Activated naive CD4-positive, alpha-beta T cell treated with anti-CD3 and anti-CD28 coated beads for 36 hours (primary cell): ENCODE results near the gene MAPK8. TPM values are rescaled to one million over a fixed set of nuclear protein-coding genes. Genes with fewer than 3 reads are reported as not detected.

Source experiments
- CTCF ChIA-PET: fragments of 350-600 bp; sonication (Branson Sonifier 250); formaldehyde crosslinking; loops from one replicate; lab custom pipeline; 2021; ENCODE audit warnings: antibody characterized with exemption; lab: Charles Lee
- DNase-seq: peaks from one replicate; pipeline ENCODE4 v3.0.0-alpha.2; 2020
- H3K27ac Mint-ChIP-seq: one replicate; pipeline ENCODE4 v1.8.0; 2021; ENCODE audit warnings: mild to moderate bottlenecking, mixed read lengths
- H3K27me3 Mint-ChIP-seq: one replicate; pipeline ENCODE4 v1.8.0; 2021; ENCODE audit warnings: low read depth, mixed read lengths
- H3K36me3 Mint-ChIP-seq: one replicate; pipeline ENCODE4 v1.8.0; 2021; ENCODE audit warnings: low read depth, mixed read lengths
- H3K4me1 Mint-ChIP-seq: one replicate; pipeline ENCODE4 v1.8.0; 2021; ENCODE audit warnings: low read depth, mixed read lengths
- H3K4me3 Mint-ChIP-seq: one replicate; pipeline ENCODE4 v1.8.0; 2021; ENCODE audit warnings: mild to moderate bottlenecking, moderate library complexity, mixed read lengths
- H3K9me3 Mint-ChIP-seq: one replicate; pipeline ENCODE4 v1.8.0; 2021; ENCODE audit warnings: mixed read lengths
- intact Hi-C: fragments of 100-400 bp; cut with micrococcal nuclease; formaldehyde crosslinking; loops from one replicate; pipeline ENCODE4 v1.15.1; 2023
- total RNA-seq, 2 experiments: library from RNA; stranded (reverse); gene quantifications; one replicate each; pipeline ENCODE4 v1.2.3, GENCODE V29; 2021

Gene MAPK8
- total RNA-seq, 2 experiments from 2014 or later, result 29.7 to 36.2 TPM

DNA sequence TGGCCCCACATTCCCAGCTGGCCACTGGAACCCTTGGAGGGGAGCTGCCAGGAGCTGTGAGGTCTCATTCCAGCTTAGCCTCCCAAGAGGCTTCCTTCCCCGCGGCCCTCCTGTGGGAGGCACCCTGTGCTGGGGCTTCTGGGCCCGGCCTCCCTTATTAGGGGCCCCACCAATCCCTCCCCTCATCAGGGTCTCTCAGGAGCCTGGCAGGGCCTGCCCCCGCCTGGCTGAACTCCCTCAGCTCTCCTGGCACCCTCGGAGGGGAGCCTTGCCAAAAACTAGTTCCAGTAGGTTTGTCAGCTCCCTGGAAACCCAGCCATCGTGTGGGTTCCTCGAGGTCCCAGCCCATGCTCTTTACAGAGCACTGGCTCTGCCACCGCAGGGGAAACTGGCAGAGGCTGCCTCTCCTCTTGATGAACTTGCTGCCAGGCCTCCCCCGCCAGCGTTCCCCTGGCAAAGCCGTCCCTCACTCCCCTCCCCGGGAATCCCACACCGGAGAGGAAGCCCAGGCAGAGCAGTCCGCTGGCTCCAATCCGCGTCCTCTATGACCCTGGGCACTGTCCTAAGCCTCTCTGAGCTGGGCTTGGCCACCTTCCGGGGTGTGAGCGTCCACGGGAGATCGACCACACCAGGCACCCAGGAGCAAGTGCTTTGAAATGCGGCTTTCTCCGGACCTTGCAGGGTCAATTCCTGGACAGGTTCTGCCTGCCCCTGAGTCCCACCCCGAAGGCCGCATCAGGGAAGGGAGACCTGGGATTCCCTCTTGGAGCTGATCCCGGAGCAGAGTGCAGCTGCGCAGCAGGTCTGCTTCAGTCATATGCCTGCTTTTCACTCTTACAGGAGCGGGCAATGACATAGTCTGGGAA is 158.6 kb downstream of the MAPK8 start:
- H3K9me3 Mint-ChIP-seq, result no peaks in the 10 kb centered on the region
- CTCF ChIA-PET, result no interaction called here
- H3K4me3 Mint-ChIP-seq, result no peak overlapping the region
- H3K4me1 Mint-ChIP-seq, result no peaks in the 10 kb centered on the region
- no peak for DNase-seq
- intact Hi-C loops, result no loop called here
- H3K27ac Mint-ChIP-seq, result no peak overlapping the region
- no peaks in the 10 kb centered on the region for H3K27me3 Mint-ChIP-seq
- no peaks in the 10 kb centered on the region for H3K36me3 Mint-ChIP-seq

DNA sequence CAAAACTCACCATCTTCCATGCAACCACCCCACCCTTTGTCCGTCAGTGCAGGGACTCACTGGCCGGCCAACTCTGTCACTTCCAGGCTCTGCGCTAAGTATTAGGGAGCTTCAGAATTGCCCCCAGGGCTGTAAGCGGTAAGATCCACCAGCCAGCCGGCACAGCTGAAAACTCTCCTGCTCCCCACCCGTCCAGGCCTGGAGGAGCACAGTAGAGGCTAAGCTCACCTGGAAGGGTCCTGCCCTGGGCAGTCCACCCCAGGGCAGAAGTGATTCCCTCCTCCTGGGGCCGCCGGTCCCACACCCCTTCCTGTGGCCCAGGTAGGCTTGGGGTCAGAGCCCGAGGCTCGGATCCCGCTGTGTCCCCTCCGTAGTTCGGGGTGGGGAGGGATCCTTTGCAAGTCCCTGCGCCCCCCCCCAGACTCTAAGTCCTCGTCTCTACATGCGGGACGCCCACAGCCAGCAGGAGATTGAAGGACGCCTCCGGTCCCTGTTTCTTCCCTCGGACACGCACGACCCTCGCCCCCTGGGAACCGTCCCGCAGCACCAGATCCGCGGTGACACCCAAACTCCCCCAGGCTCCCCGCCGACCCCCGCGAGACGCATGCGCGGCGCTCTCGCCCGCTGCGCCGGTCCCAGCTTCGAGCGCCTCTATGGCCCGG is 159.5 kb downstream of the MAPK8 start:
- no peak overlapping the region for H3K4me3 Mint-ChIP-seq
- intact Hi-C loops, result no loop called here
- no peaks in the 10 kb centered on the region for H3K4me1 Mint-ChIP-seq
- no peaks in the 10 kb centered on the region for H3K36me3 Mint-ChIP-seq
- no peaks in the 10 kb centered on the region for H3K27me3 Mint-ChIP-seq
- no peak for DNase-seq
- no peaks in the 10 kb centered on the region for H3K9me3 Mint-ChIP-seq
- CTCF ChIA-PET, result no interaction called here
- no peak overlapping the region for H3K27ac Mint-ChIP-seq

DNA sequence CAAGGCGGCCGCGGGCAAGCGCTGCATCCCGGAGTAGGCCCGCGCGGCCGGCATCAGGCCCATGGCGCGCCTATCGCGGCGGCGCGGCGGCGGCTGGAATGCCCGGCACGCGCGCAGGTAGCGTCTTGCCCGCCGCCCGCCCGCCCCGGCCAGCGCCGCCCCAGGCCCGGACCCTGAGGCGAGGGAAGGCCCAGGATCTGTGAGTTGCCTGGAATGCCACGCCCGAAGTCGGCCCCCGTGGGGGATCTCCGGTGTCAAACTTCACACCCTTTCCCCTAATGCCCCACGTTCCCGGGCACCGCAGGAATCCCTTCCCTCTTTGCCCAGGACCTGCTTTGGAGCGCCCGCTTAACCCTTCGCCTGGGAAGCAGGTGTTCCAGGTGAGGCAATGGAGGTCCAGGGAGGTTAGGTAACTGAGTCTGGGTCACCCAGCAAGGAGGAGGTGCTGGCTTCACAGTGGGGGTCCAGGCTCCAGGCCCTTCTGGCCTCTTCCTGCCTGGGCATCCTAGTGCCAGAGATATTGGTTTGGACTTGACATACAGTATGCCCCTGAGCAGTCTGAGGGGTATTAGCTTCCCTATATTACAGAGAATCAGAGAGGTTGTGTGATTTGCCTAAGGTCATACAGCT is 160.2 kb downstream of the MAPK8 start:
- H3K9me3 Mint-ChIP-seq, result no peaks in the 10 kb centered on the region
- intact Hi-C loops, result no loop called here
- DNase-seq, result no peak
- no peaks in the 10 kb centered on the region for H3K36me3 Mint-ChIP-seq
- H3K4me1 Mint-ChIP-seq, result no peaks in the 10 kb centered on the region
- CTCF ChIA-PET, result no interaction called here
- H3K27me3 Mint-ChIP-seq, result no peaks in the 10 kb centered on the region
- no peak overlapping the region for H3K4me3 Mint-ChIP-seq
- no peak overlapping the region for H3K27ac Mint-ChIP-seq

DNA sequence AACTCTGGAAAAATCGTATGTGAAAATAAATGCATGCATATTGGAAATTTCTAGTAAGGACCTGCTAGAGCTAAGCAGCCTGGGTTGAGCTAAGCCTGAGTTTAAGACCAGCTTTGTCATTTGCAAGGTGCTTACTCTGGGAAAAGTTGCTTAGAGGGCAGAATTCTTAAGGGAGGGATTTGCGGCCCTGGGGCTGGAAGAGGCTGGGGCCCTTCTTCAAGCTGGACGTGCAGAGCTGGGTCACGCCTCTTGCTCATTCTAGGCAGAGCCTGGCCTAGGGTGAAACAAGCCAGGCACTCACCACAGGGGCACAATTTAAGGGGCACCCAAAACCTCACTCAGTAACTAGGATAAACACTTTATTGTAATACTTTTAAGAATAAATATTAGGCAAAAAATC is 161.2 kb downstream of the MAPK8 start:
- no peak overlapping the region for H3K4me3 Mint-ChIP-seq
- H3K27ac Mint-ChIP-seq, result no peak overlapping the region
- DNase-seq, result no peak
- intact Hi-C loops, result no loop called here
- CTCF ChIA-PET, result no interaction called here
- no peaks in the 10 kb centered on the region for H3K36me3 Mint-ChIP-seq
- no peaks in the 10 kb centered on the region for H3K4me1 Mint-ChIP-seq
- no peaks in the 10 kb centered on the region for H3K27me3 Mint-ChIP-seq
- no peaks in the 10 kb centered on the region for H3K9me3 Mint-ChIP-seq

DNA sequence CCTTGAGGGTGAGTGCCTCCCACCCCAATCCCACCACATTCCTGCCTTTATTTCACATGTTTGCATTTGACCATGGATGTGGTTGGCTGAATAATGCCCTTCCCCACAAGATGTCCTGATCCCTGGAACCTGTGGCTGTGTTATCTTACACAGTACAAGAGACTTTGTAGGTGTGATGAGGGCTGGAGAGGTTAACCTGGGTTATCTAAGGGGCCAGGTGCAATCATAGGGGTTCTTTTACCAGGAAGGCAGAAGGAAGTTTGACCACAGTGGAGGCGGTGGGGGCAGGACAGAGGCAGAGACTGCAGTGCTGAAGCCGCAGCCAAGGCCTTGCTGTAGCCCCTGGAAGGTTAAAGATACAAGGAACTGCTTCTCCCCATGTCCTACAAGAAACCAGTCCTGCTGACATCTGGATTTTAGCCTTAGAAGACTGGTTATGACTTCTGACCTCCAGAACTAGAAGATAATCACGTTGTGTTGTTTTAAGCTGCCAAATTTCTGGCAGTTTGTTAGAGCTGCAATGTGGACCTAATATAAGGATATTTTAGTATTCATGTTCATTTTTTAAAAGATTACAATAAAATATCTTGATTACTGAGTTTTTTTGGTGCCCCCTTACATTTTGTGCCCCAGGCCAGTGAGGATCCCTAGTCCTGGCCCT is 161.8 kb downstream of the MAPK8 start:
- DNase-seq, result no peak
- Mint-ChIP-seq H3K27me3 (no peaks in the 10 kb centered on the region), H3K4me1 (no peaks in the 10 kb centered on the region), H3K4me3 (no peak overlapping the region), H3K9me3 (no peaks in the 10 kb centered on the region), H3K27ac (no peak overlapping the region), H3K36me3 (no peaks in the 10 kb centered on the region)
- CTCF ChIA-PET, result no interaction called here
- intact Hi-C loops, result no loop called here

DNA sequence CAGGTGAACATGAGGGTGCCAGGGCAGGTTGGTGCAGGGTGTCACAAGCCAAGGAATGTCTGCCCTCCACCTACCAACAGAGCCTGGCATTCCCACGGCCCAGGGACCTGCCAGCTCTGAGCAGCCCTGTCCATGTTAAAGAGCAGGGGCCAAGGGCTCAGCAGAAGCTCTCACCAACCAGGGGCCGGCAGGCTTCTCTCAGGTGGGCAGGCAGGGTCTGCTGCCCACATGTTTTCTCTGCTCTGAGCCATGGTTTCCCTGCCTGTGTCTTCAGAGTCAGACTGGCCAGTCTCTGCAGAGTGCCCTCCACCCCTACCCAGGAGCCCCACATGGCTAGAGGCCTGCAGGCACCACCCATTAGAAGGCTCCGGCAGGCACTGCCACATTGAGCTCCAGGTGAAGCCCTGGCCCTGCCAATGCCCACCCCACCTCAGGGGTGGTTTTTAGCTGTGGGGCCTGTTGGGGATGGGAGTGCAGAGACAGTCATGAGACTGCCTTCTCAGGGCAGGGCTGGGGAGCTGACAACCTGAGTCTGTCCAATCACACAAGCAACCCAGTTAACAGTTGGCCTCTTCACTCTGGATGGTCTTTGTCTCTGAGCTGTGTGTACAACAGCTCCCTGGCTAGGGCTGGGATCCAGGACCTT is 162.5 kb downstream of the MAPK8 start:
- Mint-ChIP-seq H3K9me3 (no peaks in the 10 kb centered on the region), H3K27me3 (no peaks in the 10 kb centered on the region), H3K36me3 (no peaks in the 10 kb centered on the region), H3K4me3 (no peak overlapping the region), H3K27ac (no peak overlapping the region), H3K4me1 (no peaks in the 10 kb centered on the region)
- intact Hi-C loops, result no loop called here
- no peak for DNase-seq
- CTCF ChIA-PET, result interaction anchor here (1.1 kb wide), 1 partner anchor 106 kb away, joined by 3 read pairs; no protein-coding TSS in a partner anchor

DNA sequence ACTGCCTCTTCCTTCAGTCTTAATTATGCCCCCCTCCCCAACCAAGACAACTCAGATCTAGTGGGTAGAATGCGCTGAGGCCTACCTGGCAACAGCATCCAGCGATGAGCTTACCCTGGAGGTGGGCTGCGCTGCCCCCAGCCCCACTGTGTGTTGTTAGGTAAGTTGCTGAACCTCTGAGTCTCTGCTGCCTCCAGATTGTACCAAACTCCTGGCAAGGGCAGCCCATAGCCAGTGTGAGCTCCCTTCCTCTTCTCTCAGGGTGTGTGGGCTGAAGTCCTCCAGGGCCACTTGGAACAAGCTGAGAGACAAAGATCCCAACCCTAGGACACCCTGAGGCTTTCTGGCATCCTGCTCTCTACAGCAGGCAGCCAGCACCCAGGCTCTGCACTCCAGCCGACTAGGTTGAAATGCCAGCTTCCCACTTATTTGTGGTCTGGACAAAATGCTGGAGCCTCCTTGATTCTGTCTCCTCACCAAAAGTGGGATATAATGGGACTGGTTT is 163.1 kb downstream of the MAPK8 start:
- CTCF ChIA-PET, result interaction anchor here (1.1 kb wide), 1 partner anchor 106 kb away, joined by 3 read pairs; no protein-coding TSS in a partner anchor

DNA sequence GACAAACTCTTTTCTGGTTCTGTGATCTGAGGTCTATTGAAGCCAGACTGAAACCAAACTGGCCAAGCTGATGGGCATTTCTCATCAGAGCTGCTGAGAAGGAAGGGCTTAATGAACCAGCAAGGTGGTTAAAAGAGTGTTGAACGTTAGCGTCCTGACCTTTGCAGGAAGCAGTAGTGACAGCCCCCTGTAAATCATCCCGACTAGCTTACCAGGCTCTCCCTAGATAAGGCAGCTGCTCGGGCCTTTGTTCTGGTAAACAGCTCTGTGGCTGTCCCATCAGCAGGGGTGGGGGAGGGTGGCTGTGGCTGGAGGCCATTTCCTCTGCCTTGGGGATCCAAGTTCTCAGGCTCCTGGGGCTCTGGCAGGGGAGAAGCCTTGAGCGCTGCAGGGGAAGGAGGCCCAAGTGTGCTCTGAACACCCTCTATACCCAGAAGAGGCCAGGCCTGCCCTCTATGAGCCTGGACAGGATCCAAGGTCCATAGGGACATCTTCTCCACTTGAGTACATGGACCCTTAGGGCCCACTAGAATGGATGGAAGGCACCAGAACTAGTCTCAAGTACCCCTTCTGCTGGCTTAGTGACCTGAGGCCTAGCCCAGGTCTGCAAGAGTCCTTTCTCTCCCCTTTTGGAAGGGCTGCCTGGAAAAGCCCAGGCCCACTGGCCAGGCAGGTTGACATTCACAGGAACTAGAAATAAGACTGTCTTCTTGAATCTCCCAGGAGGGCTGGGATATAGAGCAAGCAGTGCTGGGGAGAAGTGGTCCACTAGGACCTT is 163.8 kb downstream of the MAPK8 start:
- no peaks in the 10 kb centered on the region for H3K4me1 Mint-ChIP-seq
- CTCF ChIA-PET, result interaction anchor here (1.1 kb wide), 1 partner anchor 107 kb away, joined by 3 read pairs; no protein-coding TSS in a partner anchor
- intact Hi-C loops, result no loop called here
- H3K4me3 Mint-ChIP-seq, result no peak overlapping the region
- H3K27me3 Mint-ChIP-seq, result no peaks in the 10 kb centered on the region
- no peaks in the 10 kb centered on the region for H3K36me3 Mint-ChIP-seq
- no peak overlapping the region for H3K27ac Mint-ChIP-seq
- no peaks in the 10 kb centered on the region for H3K9me3 Mint-ChIP-seq
- no peak for DNase-seq

More for the DNA sequence above, 163.1 kb downstream of the MAPK8 start:
- Mint-ChIP-seq H3K4me3 (no peak overlapping the region), H3K4me1 (no peaks in the 10 kb centered on the region), H3K27me3 (no peaks in the 10 kb centered on the region), H3K36me3 (no peaks in the 10 kb centered on the region), H3K27ac (no peak overlapping the region), H3K9me3 (no peaks in the 10 kb centered on the region)
- no peak for DNase-seq
- intact Hi-C loops, result no loop called here

DNA sequence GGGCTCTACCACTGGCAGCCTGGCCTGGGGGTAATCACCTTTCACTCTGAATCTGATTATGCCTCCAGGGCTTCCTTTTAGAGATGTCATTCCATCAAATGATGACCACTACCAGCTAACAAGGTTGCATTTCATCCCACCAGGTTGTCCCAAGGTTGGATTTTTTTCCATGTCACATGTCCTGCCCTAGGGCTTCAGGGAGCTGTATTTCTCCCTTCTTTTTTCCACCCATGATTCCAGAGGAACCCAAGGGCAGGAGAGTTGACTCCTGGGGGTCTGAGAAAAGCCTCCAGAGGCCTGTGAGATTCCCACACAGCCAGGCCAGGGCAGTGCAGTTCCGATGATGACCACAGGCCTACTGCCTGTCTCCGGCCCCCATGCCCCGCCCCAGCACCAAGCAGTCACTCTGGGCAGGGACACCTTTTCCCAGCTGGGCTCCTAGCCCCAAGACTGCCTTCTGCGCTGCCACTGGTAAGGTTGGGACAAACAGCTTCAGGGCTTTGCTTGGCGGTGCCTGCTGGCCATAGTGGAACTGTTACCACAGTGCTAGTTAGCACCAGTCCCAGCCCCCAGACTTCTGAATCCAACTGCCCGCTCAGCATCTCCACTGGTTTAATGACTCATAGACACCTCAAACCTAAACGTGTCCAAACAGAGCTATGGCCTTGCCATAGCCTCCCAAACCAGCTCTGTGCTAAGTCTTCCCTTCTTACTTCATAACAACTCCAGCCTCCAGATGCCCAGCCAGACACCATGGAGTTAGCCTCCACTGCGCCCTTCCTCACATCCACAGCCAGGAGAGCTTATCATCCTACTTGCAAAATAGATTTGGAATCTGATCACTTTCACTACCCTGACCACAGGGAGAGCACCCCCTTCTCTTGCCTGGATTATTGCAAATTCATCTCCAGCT is 164.7 kb downstream of the MAPK8 start:
- Mint-ChIP-seq H3K4me3 (no peak overlapping the region), H3K36me3 (no peaks in the 10 kb centered on the region), H3K27ac (no peak overlapping the region), H3K27me3 (peaks cover 3% of the 10 kb centered on the region), H3K9me3 (no peaks in the 10 kb centered on the region), H3K4me1 (no peaks in the 10 kb centered on the region)
- CTCF ChIA-PET, result interaction anchor here (1.3 kb wide), 1 partner anchor 36 kb away, joined by 3 read pairs; no protein-coding TSS in a partner anchor
- DNase-seq, result no peak
- intact Hi-C loops, result no loop called here

DNA sequence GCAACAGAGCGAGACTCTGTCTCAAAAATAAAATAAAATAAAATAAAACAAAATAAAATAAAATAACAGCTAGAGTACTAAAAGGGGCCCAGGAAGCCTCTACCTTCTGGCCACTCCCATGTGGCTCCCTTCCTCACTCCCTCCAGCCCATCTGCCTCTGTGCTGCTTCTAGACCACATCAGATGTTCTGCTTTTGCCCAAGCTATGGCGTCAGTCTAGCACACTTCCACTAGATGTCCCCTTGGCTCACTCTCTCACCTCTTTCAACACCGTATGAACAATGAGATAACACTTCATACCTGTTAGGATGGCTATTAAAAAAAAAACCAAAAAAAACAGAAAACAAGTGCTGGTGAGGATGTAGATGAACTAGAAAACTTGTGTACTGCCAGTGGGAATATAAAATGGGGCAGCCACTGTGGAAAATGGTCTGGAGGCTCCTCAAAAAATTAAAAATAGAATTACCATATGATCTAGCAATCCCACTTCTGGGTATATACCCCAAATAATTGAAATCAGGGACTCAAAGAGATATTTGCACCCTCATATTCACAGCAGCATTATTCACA is 166.1 kb downstream of the MAPK8 start:
- Mint-ChIP-seq H3K27me3 (peaks cover 3% of the 10 kb centered on the region), H3K9me3 (no peaks in the 10 kb centered on the region), H3K4me1 (no peaks in the 10 kb centered on the region), H3K27ac (no peak overlapping the region), H3K4me3 (no peak overlapping the region), H3K36me3 (no peaks in the 10 kb centered on the region)
- DNase-seq, result no peak
- CTCF ChIA-PET, result interaction anchor here (0.6 to 1.3 kb wide), 2 partner anchors 34 to 79 kb away, joined by 3 read pairs; no protein-coding TSS in a partner anchor
- intact Hi-C loops, result no loop called here
